ENCODE data around the gene ELP4. TPM values are rescaled to one million over a fixed set of nuclear protein-coding genes. Genes with fewer than 3 reads are reported as not detected.

Gene ELP4
- total and polyA plus RNA-seq, 9 of the 15 experiments (the other 6 are each of a cell fraction or from before 2014, with no cell fraction given) = 24.1 to 60.3 (median 38.7) TPM

DNA sequence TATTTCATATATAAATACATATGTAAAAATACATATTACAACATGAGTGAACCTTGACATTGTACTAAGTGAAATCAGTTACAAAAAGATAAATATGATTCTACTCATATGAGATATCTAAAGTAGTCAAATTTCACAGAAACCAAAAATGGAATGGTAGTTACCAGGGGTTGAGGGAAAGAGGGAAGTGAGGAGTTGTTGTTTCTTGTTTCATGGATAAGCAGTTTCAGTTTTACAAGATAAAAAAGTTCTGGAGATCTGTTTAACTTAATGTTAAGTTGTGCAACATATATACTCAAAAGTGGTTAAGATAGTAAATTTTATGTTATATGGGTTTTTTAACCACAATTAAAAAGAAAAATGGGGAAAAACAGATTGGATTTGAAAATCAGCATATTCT lies 107.7 kb downstream of the ELP4 start:
- CTCF ChIA-PET (ENCODE audit: low intra/inter-chr PET ratio) = no interaction called here
- Histone ChIP-seq H4K20me1 (replicated peaks; ENCODE audit: control insufficient read depth, insufficient read depth, low read length) (no peaks in the 10 kb centered on the region), H3K27ac (ENCODE audit: extremely low read depth, low read depth, low read length) (no peak overlapping the region), H3K9me3 (replicated peaks; ENCODE audit: control insufficient read depth, insufficient read depth, low read depth, low read length) (no peaks in the 10 kb centered on the region), H3K79me2 (ENCODE audit: control insufficient read depth, insufficient read depth, low read length) (no peaks in the 10 kb centered on the region), H3K9ac (ENCODE audit: insufficient read depth in 1 of 2, low read depth in 2 of 2, low read length in 2 of 2) (no peak overlapping the region), H3K9me1 (ENCODE audit: control insufficient read depth, insufficient read depth, low read length) (no peaks in the 10 kb centered on the region), H3K36me3 (ENCODE audit: control insufficient read depth, insufficient read depth, low read length) (no peaks in the 10 kb centered on the region), H3K27me3 (ENCODE audit: control insufficient read depth in 2 of 2, insufficient read depth in 2 of 2, low read length in 2 of 2) (no peaks in the 10 kb centered on the region), H3K4me1 (replicated peaks in 1 of 2; ENCODE audit: control insufficient read depth in 2 of 2, insufficient read depth in 2 of 2, low read length in 2 of 2) (no peaks in the 10 kb centered on the region), H3K4me3 (no peak overlapping the region), H2AFZ (ENCODE audit: low read depth, low read length) (no peak overlapping the region), H3K4me2 (ENCODE audit: insufficient read depth, low read length) (no peak overlapping the region)
- in situ Hi-C loops (cut with MboI) (no loop called here), intact Hi-C loops (cut with micrococcal nuclease) (no loop called here)
- DNase-seq (ENCODE audit: extremely low read depth in 1 of 4, low spot score in 3 of 4) (no peak), ATAC-seq (no peak), FAIRE-seq (no peak)
- no TSS peak for BruUV-seq (replicated peaks)
- POLR2A ChIA-PET = no interaction called here
- TF ChIP-seq ZNF217 (CRISPR knock-in tag; IDR thresholded peaks at IDR 0.05) = no peak
- no peak for TF ChIP-seq CBX5 (IDR thresholded peaks at IDR 0.05; ENCODE audit: borderline replicate concordance, low read depth)
- TF ChIP-seq NR1H2 (CRISPR knock-in tag; IDR thresholded peaks at IDR 0.05) = no peak
- TF ChIP-seq, protein P1, sequence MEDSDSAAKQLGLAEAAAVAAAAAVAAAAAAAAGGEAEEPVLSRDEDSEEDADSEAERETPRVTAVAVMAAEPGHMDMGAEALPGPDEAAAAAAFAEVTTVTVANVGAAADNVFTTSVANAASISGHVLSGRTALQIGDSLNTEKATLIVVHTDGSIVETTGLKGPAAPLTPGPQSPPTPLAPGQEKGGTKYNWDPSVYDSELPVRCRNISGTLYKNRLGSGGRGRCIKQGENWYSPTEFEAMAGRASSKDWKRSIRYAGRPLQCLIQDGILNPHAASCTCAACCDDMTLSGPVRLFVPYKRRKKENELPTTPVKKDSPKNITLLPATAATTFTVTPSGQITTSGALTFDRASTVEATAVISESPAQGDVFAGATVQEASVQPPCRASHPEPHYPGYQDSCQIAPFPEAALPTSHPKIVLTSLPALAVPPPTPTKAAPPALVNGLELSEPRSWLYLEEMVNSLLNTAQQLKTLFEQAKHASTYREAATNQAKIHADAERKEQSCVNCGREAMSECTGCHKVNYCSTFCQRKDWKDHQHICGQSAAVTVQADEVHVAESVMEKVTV (CRISPR knock-in tag; IDR thresholded peaks at IDR 0.05) = no peak
- TF ChIP-seq HDAC8 (tag; IDR thresholded peaks at IDR 0.05) = no peak
- no peak for TF ChIP-seq MEF2A (IDR thresholded peaks at IDR 0.05; ENCODE audit: control insufficient read depth, low read depth, low read length)
- TF ChIP-seq HDAC2 (IDR thresholded peaks at IDR 0.05) = no peak
- TF ChIP-seq EGR1 (conservative IDR thresholded peaks at IDR 0.05) = no peak
- TF ChIP-seq ZBED1 (IDR thresholded peaks at IDR 0.05) = no peak
- TF ChIP-seq ZNF3 (CRISPR knock-in tag; IDR thresholded peaks at IDR 0.05) = no peak
- TF ChIP-seq, protein P2, sequence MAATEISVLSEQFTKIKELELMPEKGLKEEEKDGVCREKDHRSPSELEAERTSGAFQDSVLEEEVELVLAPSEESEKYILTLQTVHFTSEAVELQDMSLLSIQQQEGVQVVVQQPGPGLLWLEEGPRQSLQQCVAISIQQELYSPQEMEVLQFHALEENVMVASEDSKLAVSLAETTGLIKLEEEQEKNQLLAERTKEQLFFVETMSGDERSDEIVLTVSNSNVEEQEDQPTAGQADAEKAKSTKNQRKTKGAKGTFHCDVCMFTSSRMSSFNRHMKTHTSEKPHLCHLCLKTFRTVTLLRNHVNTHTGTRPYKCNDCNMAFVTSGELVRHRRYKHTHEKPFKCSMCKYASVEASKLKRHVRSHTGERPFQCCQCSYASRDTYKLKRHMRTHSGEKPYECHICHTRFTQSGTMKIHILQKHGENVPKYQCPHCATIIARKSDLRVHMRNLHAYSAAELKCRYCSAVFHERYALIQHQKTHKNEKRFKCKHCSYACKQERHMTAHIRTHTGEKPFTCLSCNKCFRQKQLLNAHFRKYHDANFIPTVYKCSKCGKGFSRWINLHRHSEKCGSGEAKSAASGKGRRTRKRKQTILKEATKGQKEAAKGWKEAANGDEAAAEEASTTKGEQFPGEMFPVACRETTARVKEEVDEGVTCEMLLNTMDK (IDR thresholded peaks at IDR 0.05; ENCODE audit: borderline replicate concordance, insufficient read depth, low read depth, low read length, poor library complexity, severe bottlenecking) = no peak
- TF ChIP-seq PHF20 (IDR thresholded peaks at IDR 0.05; ENCODE audit: partially characterized antibody) = no peak
- TF ChIP-seq, protein P3, sequence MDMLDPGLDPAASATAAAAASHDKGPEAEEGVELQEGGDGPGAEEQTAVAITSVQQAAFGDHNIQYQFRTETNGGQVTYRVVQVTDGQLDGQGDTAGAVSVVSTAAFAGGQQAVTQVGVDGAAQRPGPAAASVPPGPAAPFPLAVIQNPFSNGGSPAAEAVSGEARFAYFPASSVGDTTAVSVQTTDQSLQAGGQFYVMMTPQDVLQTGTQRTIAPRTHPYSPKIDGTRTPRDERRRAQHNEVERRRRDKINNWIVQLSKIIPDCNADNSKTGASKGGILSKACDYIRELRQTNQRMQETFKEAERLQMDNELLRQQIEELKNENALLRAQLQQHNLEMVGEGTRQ (CRISPR knock-in tag; IDR thresholded peaks at IDR 0.05) = no peak
- TF ChIP-seq, protein P4, sequence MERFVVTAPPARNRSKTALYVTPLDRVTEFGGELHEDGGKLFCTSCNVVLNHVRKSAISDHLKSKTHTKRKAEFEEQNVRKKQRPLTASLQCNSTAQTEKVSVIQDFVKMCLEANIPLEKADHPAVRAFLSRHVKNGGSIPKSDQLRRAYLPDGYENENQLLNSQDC (CRISPR knock-in tag; IDR thresholded peaks at IDR 0.05) = no peak
- no peak for TF ChIP-seq NCOR1 (IDR thresholded peaks at IDR 0.05)
- TF ChIP-seq, protein P5, sequence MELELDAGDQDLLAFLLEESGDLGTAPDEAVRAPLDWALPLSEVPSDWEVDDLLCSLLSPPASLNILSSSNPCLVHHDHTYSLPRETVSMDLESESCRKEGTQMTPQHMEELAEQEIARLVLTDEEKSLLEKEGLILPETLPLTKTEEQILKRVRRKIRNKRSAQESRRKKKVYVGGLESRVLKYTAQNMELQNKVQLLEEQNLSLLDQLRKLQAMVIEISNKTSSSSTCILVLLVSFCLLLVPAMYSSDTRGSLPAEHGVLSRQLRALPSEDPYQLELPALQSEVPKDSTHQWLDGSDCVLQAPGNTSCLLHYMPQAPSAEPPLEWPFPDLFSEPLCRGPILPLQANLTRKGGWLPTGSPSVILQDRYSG (tag; conservative IDR thresholded peaks at IDR 0.05; ENCODE audit: low read depth) = no peak

Measured in K562 (cell line).